PFSK-1 (cell line): ENCODE data around the gene CMBL.

Source experiments
- FOXP2 ChIP-seq: optimal IDR thresholded peaks from 2 replicates; pipeline ENCODE3; 2011; ENCODE audit warnings: borderline replicate concordance, control low read depth, inconsistent platforms; ENCODE audit not compliant: insufficient read depth; ENCODE audit errors: extremely low read length, extremely low read depth
- POLR2AphosphoS5 ChIP-seq: IDR thresholded peaks from 2 replicates; pipeline ENCODE4 v1.6.1; 2012; ENCODE audit warnings: low read depth, mild to moderate bottlenecking, control low read depth, low read length, moderate library complexity
- SIN3A ChIP-seq: IDR thresholded peaks from 2 replicates; pipeline ENCODE4 v1.6.1; 2012; ENCODE audit warnings: mild to moderate bottlenecking, low read length, moderate library complexity, borderline replicate concordance; ENCODE audit not compliant: insufficient read depth
- TAF1 ChIP-seq: IDR thresholded peaks from 2 replicates; pipeline ENCODE4 v1.6.1; 2012; ENCODE audit warnings: low read length, control low read depth, borderline replicate concordance; ENCODE audit not compliant: insufficient read depth
- TF ChIP-seq, protein P1 (sequence below), 2 experiments: IDR thresholded peaks; 2 replicates each; pipeline versions ENCODE4 v1.6.1 to v1.8.0; 2011 to 2012; ENCODE audit warnings: low read depth in 2 of 2, low read length in 2 of 2, control low read depth in 1 of 2, inconsistent platforms in 1 of 2, mild to moderate bottlenecking in 1 of 2, moderate library complexity in 1 of 2; ENCODE audit not compliant: insufficient read depth in 1 of 2

CMBL gene

DNA sequence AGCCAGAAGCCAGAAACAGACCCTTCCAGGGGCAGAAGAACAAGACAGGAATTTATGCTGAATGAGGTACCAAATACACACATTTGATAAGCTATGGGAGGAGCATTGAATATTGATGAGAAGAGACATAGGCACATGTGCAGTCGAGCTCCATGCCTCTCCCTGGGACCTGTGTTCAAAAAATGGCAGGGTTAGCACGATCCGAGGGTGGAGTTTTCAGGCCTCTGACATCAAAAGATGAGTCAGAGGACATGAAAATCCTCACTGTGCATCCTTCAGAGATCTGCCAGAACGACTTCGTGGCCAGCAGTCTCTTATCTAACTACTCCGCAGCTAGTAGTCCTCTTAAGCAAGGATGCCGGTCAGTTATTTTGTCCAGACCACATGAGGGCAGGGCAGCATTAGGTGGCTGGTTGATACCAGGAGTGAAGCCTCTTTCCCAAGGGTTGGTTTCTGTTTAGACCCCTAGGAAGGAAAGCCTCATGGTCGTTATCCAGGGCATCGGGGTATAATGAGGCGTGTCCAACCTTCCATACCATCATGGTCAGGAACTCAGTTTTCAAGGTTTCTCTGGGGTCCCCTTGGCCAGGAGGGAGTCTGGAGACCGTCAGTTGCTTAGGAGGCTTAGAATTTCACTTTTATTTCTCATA lies 11.6 kb upstream of the CMBL start:
- TF ChIP-seq TAF1, result no peak
- no peak for TF ChIP-seq POLR2AphosphoS5

DNA sequence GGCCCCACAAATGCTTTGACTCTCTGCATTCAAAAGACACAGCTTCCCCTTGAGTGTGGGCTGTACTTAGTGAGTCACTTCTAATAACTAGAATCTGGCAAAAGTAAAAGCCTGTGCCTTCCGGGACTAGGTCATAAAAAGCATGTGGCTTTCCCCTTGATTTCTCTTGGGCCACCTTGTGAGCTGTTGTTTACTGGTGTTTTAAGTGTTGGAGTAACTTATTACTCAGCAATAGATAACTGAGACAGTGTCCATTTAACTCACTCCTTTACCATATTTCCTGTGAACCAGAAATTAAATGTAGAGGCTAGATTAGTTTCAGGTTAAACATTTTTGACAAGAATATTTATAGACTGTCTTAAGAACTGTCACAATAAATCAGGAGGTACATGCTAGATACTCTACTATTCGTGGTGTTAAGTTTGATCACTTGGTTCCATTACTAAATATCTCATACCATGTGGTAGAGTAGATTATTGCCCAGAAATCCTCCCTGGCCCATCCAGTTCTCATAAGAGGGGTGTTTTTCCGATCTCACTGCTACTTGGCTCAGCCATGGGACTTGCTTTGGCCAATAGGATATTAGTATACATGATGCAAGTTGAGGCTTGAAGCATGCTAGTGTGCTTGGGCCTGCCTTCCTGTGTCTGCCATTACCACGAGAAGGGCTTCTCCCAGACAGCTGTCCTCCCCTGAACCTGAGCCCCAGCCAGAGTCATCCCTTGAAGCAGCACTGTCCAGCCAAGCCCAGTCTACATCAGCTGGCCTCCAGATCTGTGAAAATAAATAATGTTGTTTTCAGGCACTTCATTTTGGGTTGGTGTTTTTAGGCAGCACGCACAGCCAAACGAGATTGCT lies 10.4 kb upstream of the CMBL start:
- TF ChIP-seq POLR2AphosphoS5, result no peak
- TF ChIP-seq TAF1, result no peak
- TF ChIP-seq FOXP2, result no peak
- TF ChIP-seq, protein P1, sequence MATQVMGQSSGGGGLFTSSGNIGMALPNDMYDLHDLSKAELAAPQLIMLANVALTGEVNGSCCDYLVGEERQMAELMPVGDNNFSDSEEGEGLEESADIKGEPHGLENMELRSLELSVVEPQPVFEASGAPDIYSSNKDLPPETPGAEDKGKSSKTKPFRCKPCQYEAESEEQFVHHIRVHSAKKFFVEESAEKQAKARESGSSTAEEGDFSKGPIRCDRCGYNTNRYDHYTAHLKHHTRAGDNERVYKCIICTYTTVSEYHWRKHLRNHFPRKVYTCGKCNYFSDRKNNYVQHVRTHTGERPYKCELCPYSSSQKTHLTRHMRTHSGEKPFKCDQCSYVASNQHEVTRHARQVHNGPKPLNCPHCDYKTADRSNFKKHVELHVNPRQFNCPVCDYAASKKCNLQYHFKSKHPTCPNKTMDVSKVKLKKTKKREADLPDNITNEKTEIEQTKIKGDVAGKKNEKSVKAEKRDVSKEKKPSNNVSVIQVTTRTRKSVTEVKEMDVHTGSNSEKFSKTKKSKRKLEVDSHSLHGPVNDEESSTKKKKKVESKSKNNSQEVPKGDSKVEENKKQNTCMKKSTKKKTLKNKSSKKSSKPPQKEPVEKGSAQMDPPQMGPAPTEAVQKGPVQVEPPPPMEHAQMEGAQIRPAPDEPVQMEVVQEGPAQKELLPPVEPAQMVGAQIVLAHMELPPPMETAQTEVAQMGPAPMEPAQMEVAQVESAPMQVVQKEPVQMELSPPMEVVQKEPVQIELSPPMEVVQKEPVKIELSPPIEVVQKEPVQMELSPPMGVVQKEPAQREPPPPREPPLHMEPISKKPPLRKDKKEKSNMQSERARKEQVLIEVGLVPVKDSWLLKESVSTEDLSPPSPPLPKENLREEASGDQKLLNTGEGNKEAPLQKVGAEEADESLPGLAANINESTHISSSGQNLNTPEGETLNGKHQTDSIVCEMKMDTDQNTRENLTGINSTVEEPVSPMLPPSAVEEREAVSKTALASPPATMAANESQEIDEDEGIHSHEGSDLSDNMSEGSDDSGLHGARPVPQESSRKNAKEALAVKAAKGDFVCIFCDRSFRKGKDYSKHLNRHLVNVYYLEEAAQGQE (IDR thresholded peaks at IDR 0.05; ENCODE audit: insufficient read depth in 1 of 2, low read depth in 2 of 2, low read length in 2 of 2), result no peak
- TF ChIP-seq SIN3A, result no peak

DNA sequence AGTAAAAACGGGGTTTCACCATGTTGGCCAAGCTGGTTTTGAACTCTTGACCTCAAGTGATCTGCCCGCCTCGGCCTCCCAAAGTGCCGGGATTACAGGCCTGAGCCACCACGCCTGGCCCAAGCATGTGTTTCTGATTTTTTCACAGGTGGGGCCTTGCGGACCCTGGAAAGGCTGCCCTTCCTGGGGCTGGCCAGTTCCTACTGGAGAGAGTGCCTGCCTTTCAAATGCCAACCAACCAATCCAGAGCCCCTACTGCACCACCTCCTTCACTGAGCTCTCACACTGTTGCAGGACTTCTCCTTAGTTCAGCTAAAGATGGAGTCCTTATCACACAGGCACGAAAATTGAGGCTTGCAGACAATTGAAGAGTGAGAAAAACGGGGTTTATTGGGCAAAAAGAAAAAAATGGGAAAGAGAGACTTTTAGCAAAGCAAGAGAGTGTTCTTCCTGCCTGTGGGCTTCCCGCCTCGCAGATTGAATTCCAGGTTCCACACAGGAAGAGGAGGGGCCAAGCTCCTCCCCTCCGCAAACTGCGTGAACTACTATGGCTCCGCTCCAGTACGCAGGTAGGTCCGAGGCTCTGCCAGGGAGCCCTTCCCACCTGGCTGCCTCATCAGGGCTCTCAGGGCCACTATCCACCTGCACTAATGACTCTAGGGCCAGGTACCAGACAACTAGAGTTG lies 8.3 kb upstream of the CMBL start:
- TF ChIP-seq TAF1, result no peak
- no peak for TF ChIP-seq FOXP2
- TF ChIP-seq SIN3A, result no peak
- TF ChIP-seq POLR2AphosphoS5, result no peak
- TF ChIP-seq, protein P1 (IDR thresholded peaks at IDR 0.05; ENCODE audit: insufficient read depth in 1 of 2, low read depth in 2 of 2, low read length in 2 of 2), result no peak

DNA sequence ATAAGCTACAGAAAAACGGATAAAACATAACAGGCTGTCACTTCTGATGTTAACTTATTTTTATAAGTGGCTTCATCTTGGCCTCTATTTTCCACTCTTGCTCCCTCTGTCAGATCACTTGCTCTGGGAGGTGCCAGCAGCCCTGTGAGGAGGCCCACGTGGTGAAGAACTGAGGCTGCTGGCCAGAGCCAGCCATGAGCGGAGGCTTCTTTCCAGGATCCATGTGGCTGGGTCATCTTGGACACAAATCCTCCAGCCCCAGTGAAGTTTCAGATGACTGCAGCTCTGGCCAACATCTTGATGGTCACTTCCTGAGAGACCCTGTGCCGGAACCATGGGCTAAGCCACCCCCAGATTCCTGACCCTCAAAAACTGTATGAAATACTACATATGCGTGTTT lies 7.5 kb upstream of the CMBL start:
- TF ChIP-seq TAF1, result no peak
- no peak for TF ChIP-seq SIN3A
- TF ChIP-seq POLR2AphosphoS5, result no peak
- TF ChIP-seq, protein P1 (IDR thresholded peaks at IDR 0.05; ENCODE audit: insufficient read depth in 1 of 2, low read depth in 2 of 2, low read length in 2 of 2), result no peak
- no peak for TF ChIP-seq FOXP2

DNA sequence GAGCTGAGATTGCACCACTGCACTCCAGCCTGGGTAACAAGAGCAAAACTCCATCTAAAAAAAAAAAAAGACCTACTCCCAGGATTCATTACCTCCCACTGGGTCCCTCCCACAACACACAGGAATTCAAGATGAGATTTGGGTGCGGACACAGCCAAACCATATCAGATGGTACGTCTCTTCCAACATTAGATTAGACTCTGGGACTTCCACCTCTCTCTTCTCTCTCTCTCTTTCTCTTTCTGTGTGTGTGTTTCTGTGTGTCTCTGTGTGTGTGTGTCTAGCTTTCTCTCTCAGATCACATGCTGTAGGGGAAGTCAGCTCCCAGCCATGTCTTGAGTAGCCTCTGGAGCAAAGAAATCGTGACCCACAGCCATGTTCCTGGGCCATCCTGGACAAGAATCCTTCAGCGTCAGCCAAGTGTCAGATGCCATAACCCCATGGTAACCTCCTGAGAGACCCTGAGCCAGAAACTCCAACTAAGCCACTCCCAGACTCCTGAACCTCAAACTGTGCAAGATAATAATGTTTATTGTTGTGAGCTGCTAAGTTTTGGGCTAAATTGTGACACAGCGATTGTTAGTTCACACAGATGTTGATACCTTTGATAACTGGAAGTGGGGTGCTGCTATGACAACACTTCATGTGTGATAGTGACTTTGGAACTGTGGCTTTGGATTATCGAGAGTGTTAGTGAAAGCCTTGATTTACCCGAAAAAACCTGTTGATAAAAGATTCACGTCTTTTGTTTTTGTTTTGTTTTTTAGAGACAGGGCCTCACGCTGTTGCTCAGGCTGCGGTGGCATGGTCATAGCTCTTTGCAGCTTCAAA lies 4.1 kb upstream of the CMBL start:
- TF ChIP-seq, protein P1 (IDR thresholded peaks at IDR 0.05; ENCODE audit: insufficient read depth in 1 of 2, low read depth in 2 of 2, low read length in 2 of 2), result no peak
- TF ChIP-seq SIN3A, result no peak
- no peak for TF ChIP-seq FOXP2
- TF ChIP-seq POLR2AphosphoS5, result no peak
- TF ChIP-seq TAF1, result no peak
